NCI-H2196 treated with DMSO at 0.1 percent for 48 hours (cell line): ENCODE data around the gene GNB2.
"Not testable (repeated sequence)": the region's sequence is repeated elsewhere in the genome, so short reads cannot be mapped to it uniquely, and the experiment has no call there.

Experiments used
- DNase-seq: peaks from one replicate; lab custom pipeline; 2025; ENCODE audit not compliant: unreplicated experiment; lab: John Stamatoyannopoulos, UW

Gene GNB2

GRCh38 chr7:100723732-100724275 lies 50.3 kb downstream of the GNB2 start:
- no peak for DNase-seq

DNA sequence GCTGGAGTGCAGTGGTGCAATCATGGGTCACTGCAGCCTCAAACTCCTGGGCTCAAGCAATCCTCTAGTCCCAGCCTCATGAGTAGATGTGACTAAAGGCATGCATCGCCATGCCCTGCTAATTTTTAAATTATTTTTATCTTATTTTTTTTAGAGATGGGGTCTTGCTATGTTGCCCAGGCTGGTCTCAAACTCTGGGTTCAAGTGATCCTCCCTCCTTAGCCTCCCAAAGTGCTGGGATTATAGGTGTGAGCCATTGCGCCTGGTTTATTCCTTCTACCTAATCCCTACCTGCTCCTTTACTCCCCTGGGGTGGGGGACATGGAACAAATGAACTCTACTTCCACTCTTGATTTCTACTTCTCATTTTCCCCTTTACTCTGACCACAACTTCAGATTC lies 50.8 kb downstream of the GNB2 start:
- not testable (repeated sequence) for DNase-seq

DNA sequence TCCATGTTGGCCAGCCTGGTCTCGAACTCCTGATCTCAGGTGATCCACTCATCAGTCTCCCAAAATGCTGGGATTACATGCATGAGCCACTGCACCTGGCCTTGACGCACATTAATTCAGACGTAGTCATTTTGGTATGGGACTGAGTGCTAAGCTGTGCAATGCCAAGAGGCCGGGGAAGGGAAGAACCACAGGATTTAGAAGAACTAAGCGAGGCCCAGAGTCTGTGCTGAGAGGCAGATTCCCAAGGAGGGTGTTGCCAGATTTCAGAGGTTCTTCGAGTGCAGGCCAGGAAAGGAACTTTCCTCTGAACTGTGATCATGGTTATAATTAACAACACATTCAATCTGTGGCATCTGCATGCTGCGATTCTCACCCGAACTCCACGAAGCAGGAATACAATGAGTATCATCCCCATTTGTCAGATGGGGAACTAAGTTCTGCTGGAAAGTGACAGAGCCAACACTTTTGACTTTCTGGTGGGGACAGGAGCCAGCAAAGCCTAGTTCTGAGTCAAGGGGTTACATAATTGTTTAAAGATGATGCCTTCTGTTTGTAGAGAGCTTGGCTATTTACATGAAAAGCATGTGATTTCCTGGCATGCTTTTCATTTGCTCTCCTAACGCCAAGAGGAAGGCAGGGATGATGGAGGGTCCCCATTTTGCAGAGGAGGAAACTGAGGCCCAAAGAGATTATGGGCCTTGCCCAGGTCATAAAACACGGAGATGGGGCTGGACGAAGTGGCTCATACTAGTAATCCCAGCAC lies 53.6 kb downstream of the GNB2 start:
- DNase-seq = no peak

DNA sequence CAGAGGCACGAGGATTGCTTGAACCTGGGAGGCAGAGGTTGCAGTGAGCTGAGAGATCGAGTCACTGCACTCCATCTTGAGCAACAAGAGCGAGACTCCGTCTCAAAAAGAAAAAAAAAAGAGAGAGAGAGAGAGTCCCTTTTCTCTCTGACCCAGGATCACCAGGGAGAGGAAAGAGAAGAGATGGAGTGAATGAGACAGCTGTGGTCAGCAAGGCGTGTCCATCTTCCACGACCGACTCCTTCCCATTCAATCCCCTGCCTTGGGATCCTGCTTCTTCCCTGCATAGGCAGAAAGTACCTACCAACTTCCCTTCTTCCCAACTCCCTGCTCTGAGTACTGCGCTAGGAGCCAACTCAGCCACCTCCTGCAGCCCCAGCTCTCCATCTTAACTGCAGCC lies 54.7 kb downstream of the GNB2 start:
- DNase-seq = no peak
